Activated CD8-positive, alpha-beta memory T cell treated with anti-CD3 and anti-CD28 coated beads, Interleukin-2, amount 50 U/mL, for 4 hours (primary cell): ENCODE measurements around the gene NUDT21.
"Not testable (repeated sequence)": the region's sequence is repeated elsewhere in the genome, so short reads cannot be mapped to it uniquely, and the experiment has no call there.

Experiments used
- DNase-seq: peaks from one replicate; pipeline ENCODE4 v3.0.0-alpha.2; 2020

NUDT21 gene

DNA sequence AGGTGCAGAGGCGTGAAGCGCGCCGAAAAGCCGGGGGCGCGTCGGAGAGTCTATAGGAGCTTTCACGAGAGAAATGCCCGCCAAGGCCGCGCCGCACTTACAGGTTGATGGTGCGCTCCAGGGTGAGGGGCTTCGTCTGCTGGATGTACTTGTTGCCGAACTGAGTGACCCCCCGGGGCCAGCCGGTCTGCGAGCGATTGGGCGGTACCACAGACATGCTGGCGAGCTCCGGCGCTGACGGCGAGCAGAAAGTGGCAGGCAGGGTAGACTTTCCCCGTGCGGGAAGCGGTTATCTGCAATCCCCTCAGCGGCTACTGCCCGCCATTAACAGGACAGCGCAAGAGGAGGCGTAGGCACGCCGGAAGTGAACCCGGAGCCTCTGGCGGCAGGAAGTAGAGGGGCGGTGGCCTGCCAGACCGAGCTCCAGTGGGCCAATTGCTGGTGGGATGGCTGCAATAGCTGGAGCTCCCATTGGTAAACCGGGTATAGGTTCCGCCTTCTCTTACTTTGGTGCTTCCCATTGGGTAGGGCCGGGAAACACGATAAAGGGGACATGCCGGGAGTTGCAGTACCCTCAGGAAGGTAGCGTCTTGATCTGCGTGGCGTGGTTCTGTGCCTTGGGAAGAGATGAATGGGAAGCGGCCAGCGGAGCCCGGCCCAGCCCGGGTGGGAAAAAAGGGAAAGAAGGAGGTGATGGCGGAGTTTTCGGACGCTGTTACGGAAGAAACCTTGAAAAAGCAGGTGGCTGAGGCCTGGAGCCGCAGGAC is at the start of gene NUDT21, which contains the start of gene OGFOD1:
TSS of gene NUDT21 (minus strand) at position 347 of the 767 bp plus-strand sequence. CDS start at position 217, 130 bp downstream.
TSS of gene OGFOD1 (plus strand) at position 569 of the 767 bp plus-strand sequence. CDS start at position 628, 59 bp downstream.
- peak; percentile 86 for DNase-seq

DNA sequence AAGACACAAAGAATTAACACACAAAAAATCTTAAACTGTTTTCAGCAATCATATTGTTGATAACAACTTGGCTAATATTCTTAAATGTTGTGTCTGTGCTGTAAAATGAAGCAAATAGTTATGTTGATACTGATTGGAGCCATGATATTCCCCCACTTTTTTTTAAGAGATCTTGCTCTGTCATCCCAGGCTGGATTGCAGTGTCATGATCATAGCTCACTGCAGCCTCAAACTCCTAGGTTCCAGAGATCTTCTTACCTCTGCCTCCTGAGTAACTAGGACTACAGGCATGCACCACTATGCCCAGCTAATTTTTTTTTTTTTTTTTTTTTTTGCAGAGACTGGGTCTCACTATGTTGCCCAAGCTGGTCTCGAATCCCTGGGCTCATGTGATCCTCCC is 42.7 kb upstream of the NUDT21 start:
- DNase-seq = no peak

- DNase-seq = no peak
Observed at GRCh38 chr16:56493126-56493525, 42.0 kb upstream of the NUDT21 start.

DNA sequence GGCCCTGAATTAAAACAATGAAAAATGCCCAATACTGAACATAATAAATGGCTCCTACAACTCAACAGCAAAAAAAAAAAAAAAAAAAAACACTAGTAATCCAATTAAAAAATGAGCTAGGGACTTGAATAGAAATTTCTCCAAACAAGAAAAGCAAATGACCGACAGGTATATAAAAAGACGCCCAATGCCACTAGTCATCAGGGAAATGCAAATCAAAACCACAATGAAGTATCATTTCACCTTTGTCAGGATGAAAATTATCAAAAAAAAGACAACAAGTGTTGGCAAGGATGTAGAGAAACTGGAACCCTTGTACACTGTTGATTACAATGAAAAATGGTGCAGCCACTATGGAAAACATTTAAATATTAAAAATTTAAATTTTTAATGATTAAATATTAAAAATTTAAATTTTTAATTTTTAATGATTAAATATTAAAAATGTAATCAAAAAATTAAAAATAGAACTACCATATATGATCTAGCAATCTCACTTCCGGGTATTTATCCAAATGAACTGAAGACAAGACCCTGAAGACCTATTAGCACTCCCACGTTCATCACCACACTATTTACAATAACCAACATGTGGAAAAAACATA is 40.6 kb upstream of the NUDT21 start:
- no peak for DNase-seq

DNA sequence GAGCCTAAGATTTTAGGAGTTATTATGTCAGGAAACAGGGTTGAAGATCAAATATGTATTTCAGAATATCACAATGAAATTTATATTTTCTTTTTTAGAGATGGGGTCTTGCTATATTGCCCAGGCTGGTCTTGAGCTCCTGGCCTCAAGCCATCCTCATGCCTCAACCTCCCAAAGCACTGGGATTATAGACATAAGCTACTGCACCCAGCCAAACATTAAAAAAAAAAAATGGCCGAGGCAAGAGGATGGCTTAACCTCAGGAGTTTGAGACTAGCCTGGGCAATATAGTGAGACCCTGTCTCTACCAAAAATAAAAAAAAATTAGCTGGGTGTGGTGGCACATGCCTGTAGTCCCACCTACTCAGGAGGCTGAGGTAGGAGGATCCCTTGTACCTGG is 37.7 kb upstream of the NUDT21 start:
- DNase-seq = not testable (repeated sequence)

- DNase-seq = no peak
Observed at GRCh38 chr16:56488035-56488434, 36.9 kb upstream of the NUDT21 start.

- no peak for DNase-seq
Observed at GRCh38 chr16:56483394-56483793, 32.3 kb upstream of the NUDT21 start.

GRCh38 chr16:56482683-56483236 is 31.6 kb upstream of the NUDT21 start:
- DNase-seq = no peak

DNA sequence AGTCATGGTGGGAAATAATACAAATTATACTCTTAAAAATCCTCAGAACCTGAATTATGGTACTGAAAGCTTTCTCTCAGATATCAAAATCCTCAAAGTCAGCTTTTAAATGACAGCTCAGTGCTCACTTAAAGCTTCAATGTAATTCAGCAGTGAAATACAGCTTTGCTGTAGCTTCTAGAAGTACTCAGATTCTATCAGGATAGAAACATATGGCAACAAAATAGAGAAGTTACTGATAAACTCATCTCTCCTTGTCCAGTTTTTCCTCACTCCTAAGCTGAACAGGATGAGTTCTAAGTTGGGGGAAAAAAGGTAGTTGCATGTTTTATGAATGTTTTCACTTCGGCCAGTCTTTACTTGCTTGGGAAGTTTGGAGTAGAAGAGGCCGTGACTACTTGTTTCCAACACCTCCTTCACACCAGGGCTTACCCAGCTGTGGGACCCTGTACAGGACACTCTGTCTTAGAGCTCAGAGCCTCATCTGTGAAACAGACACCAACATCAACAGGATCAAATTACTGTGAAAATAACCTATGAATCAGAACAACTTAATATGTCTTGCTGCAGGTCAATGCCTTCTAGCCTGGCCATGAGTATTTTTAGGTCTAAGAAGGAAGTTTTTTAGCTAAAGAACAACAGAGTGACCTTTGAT is 30.5 kb upstream of the NUDT21 start:
- DNase-seq = no peak

DNA sequence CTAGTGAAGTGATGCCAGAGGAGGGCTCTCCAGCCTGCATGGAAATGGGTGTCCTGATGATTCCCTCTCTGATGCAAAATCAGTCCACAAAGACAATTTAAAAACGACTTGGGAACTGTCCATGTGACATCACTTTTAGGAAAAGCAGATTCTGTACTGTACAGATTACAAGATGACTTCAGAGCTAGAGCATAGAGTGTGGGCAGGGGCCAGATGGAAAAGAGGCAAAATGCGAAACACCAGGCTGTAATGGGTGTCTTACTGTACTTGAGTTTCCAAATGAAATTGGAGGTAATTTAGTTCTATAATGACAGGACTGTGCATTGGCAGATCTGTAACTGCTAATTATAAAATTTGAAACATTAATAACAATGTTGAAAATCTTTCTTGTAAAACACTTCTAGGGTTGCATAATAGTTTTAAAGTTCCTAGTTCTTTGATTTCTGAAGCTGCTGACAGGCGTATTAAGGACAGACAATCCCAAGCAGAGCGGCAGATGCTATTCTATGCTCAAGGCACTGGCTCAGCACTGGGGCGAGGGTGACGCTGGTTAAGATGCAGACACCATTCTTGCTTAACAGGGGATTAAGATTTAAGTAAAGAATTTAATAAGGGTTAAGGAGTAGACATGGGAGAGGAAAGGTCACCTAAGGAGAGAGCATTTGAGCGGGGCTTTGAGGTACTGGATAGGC is 29.8 kb upstream of the NUDT21 start:
- no peak for DNase-seq

DNA sequence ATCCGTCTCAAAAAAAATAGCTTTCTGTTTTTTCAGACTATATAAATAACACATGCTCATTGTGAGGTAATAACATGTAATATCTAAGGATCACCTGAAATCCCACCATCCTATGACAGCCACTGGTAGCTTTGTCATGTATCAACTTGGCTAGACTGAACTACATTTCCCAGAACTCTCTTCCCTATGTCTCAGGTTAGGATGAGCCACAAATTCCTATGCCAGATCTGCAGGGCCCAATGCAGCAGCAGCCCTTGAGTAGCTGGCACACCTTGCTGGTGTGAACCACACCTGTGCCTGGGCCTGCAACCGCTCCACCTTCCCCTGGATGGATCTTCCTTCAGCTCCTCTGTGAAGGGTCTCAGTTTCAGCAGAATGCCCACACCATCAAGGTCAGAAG is 28.3 kb upstream of the NUDT21 start:
- DNase-seq = no peak

DNA sequence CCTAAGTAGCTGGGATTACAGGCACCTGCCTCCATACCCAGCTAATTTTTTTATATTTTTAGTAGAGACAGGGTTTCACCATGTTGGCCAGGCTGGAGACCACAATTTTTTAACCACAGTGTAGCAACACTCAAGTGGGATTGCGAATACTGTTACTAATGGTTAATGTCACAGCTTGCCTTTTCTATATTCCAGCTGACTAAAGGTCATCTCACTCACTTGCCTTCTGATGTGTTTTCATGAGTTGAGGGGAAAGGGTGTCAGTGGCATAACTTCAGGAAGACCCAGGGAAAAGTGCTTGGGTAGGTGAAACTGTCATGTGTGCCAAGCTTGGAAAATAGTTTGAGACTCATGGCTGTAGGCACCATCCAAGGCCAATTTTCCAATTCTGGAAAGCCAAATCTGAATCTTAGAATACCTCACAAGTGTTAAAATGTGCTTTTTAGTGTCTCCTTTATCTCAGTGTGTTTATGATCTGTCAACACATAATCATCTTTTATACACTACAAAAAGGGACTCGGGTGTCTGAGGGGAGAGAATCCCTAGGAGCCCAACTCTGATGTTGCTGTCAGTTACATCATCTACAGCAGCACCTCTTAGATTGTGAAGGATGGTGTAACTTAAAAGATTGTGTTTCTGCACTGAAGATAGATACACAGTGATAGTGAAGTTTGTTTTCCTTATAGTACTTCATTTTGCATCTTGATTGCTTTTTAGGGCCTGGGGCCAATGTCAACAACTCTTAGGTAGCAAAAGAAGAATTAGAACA is 27.3 kb upstream of the NUDT21 start:
- DNase-seq = no peak

GRCh38 chr16:56477096-56477878 is 26.2 kb upstream of the NUDT21 start:
- DNase-seq = no peak

- DNase-seq = no peak
Observed at GRCh38 chr16:56475201-56475600, 24.1 kb upstream of the NUDT21 start.

DNA sequence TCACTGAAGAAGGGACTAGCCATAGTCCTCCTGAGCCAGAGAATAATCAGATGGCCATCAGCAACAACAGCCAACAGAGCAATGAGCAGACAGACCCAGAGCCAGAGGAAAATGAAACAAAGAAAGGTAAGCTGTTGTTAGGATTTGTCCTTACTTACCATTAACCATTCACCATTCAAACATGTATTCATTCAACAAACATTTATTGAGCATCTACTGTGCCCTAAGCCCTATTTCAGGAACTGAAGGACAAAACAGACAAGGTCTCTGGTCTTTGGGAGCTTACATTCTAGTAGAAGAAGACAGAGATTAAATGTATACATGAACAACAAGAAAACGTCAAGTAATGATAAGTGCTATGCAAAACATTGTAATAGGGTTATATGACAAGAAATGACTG is 19.5 kb upstream of the NUDT21 start:
- no peak for DNase-seq

DNA sequence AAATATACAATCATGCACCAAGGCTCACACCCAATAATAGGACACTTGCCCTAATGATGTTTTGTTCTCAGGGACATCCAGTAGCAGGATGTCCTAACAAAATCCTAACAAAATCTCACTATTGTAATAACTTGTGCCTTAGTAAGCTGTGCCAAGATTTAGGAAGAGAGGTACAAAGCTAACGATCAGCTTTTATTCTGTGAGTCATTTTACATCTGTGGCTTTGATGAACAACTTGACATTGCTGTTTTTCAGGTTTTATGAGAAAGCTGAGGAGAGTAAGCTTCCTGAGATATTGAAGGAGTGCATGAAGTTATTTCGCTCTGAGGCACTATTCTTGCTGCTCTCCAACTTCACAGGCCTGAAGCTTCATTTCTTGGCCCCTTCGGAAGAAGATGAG is 19.1 kb upstream of the NUDT21 start:
- DNase-seq = no peak

- no peak for DNase-seq
Observed at GRCh38 chr16:56469748-56470147, 18.6 kb upstream of the NUDT21 start.

DNA sequence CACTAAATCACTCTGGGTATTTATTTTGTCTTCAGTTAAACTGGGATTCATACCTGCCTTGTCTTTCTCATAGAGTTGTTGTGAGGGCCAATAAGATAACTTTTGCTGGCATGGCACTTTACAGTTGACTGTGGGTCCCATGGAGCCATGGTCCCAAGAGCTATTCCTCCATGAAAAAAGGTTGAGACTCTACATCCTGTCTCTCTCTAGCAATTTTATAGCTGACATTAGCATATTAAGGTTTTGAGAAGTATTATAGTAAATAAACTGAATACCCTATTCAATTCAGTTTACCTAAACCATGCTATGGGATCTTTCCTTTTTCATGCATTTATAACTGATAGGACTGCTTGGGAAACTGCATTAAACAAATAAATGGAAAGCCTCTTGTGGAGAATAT is 17.7 kb upstream of the NUDT21 start:
- no peak for DNase-seq

DNA sequence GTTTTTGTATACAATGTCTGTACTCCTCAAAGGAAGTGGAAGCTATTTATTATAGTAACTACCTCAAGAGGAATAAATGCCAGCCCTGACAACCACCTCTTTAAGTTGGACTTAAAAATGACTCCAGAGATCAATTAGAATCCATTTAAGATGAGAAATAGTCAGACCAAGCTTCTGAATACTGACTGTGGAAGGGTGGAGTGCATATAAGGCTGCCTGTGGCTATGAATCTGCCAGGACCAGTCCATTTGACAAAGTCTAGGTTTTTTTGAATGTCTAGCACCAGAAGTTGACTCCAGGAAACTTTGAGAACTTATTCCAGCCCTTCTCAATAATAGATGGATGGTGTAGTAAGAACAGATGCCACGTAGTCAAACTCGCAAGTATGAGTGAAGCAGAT is 15.2 kb upstream of the NUDT21 start:
- no peak for DNase-seq

DNA sequence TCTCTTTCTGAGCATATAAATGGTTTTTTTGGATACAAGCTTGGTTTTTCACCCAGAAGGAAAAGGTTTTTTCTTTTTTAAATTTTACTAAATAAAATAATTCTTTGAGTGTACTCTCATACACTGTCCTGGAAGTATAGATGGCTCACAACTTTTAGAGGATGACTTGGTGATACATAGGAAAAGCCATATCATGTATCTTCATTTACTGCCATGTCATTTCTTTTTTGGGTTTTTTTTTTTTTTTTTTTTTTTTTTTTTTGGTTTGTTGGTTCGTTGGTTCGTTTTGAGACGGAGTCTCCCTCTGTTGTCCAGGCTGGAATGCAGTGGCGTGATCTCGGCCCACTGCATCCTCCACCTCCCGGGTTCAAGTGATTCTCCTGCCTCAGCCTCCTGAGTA is 12.0 kb upstream of the NUDT21 start:
- no peak for DNase-seq

DNA sequence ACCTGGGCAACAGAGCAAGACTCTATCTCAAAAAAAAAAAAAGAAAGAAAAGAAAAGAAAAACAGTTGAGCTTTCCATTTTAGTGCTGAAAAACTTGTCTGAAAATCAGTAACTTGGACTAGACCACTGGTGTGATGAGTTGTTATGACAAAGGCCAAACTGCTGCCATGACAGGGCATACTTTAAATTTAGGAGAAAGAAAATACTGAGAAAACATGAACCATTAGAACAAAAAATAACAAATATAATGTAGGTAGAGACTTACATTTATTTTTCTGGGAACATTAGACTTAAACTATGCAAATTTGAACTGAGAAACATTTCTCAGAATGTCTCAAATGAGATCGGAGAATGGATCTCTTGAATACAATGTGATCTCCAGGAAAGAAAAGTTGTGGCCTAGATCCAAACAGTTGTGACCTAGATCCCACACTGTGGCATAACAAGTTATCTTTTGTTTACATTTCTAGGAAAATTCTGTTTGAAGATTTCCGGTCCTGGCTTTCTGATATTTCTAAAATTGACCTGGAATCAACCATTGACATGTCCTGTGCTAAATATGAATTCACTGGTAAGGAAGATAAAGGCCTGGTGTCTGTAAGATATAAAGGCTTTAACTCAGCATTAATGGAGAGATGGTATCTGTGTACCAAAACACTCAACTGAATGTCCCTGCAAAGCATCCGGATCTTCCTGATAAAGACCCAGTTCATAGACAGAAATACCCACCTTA is 11.1 kb upstream of the NUDT21 start:
- no peak for DNase-seq
